Subcutaneous abdominal adipose tissue (tissue), 5 donors: Measurements from ENCODE around the gene CFAP54.

Source experiments
- H3K27ac ChIP-seq: one replicate; pipeline ENCODE4 v1.7.0; 2013; ENCODE audit warnings: low read depth, mild to moderate bottlenecking, inconsistent platforms, low read length, moderate library complexity
- H3K27me3 ChIP-seq, 5 donors: one replicate each; pipeline ENCODE4 v1.7.0; 2013; ENCODE audit warnings: low read length in 5 of 5, inconsistent platforms in 1 of 5; ENCODE audit not compliant: control insufficient read depth in 5 of 5, insufficient read depth in 4 of 5
- H3K36me3 ChIP-seq, 5 donors: one replicate each; pipeline ENCODE4 v1.7.0; 2013; ENCODE audit warnings: low read length in 5 of 5; ENCODE audit not compliant: control insufficient read depth in 5 of 5, insufficient read depth in 5 of 5
- H3K4me1 ChIP-seq, 5 donors: one replicate each; pipeline ENCODE4 v1.7.0; 2013; ENCODE audit warnings: low read length in 5 of 5, mild to moderate bottlenecking in 3 of 5, moderate library complexity in 1 of 5; ENCODE audit not compliant: control insufficient read depth in 5 of 5, insufficient read depth in 5 of 5
- H3K4me3 ChIP-seq, 5 donors: one replicate each; pipeline ENCODE4 v1.7.0; 2013; ENCODE audit warnings: low read length in 5 of 5, low read depth in 1 of 5
- H3K9ac ChIP-seq, 5 donors: one replicate each; pipeline ENCODE4 v1.7.0; 2013; ENCODE audit warnings: low read length in 5 of 5, mild to moderate bottlenecking in 4 of 5, moderate library complexity in 3 of 5
- H3K9me3 ChIP-seq, 5 donors: one replicate each; pipeline ENCODE4 v1.7.0; 2013; ENCODE audit warnings: low read length in 5 of 5; ENCODE audit not compliant: control insufficient read depth in 5 of 5
- donor health status: healthy.
- donor health status: healthy.
- donor health status: healthy.
- donor health status: healthy.
- donor health status: healthy.

The CFAP54 gene

DNA sequence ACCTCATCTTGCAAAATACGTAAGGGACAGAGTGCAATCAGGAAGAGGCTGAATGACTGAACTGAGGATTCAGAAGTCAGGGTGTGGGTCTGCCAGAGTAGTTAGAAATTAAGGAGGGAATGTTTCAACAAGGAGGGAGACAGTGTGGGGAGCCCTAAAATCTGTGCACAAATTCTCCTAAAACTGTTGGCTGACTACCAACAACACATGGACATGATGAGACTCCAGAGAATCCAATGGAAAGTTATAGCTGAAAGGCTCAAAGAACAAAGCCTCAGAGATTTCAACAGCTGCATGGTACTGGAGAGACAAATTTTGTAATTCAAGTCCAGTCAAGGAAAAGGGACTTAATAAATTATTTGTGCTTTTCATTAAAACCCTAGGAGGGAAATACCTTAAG is 381.6 kb downstream of the CFAP54 start:
- H3K27me3 ChIP-seq: no peaks in the 10 kb centered on the region
- peaks cover 0 to 3% (median 2%) of the 10 kb centered on the region in 5 donors for H3K9me3 ChIP-seq
- no peaks in the 10 kb centered on the region for H3K4me1 ChIP-seq
- no peaks in the 10 kb centered on the region for H3K36me3 ChIP-seq
- no peak overlapping the region for H3K4me3 ChIP-seq
- H3K27ac ChIP-seq: no peak overlapping the region
- no peak overlapping the region for H3K9ac ChIP-seq

DNA sequence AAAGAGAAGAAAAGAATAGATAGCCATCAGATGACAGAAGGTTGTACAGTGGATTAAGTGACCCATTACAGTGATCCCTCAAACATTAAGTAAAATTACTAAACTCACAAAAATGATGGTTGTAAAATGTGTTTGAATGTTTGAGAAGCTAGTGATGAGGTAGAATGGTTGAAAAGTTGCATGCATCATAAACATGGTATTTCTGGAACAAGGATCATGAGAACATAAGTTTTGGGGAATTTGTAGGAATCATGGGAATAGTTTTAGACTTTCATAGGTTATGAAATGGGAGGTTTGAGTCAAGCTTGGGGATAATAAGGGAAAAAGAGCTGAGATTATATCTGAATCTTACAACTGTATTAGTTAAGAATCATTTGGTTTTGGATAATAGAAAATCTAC is 383.6 kb downstream of the CFAP54 start:
- H3K36me3 ChIP-seq: no peaks in the 10 kb centered on the region
- H3K4me1 ChIP-seq: no peaks in the 10 kb centered on the region
- no peaks in the 10 kb centered on the region for H3K27me3 ChIP-seq
- no peak overlapping the region for H3K4me3 ChIP-seq
- no peak overlapping the region for H3K27ac ChIP-seq
- peaks cover 0 to 3% (median 2%) of the 10 kb centered on the region in 5 donors for H3K9me3 ChIP-seq
- H3K9ac ChIP-seq: no peak overlapping the region

DNA sequence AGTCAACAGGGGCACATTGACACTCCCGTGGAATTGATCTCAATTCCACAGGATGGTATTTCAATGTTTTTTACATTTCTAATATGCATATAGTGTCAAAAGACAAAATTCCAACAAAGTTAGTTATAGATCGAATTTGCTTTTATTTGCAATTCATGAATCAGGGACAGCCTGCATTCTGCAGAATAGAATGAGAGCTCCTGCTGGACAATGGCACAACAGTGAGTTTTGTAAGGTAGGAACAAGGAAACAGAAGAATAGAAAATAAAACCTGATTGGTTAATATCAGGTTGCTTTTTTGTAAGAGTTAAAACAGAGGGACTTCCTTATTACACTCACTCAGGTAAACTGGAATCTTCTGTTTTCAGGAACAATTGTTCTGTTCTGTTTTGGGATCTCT is 384.8 kb downstream of the CFAP54 start:
- Histone ChIP-seq H3K9me3 (peaks cover 0 to 3% (median 2%) of the 10 kb centered on the region in 5 donors), H3K36me3 (no peaks in the 10 kb centered on the region), H3K27ac (no peak overlapping the region), H3K4me1 (no peaks in the 10 kb centered on the region), H3K4me3 (no peak overlapping the region), H3K27me3 (peaks cover 0 to under 1% (median 0%) of the 10 kb centered on the region in 5 donors), H3K9ac (no peak overlapping the region)

DNA sequence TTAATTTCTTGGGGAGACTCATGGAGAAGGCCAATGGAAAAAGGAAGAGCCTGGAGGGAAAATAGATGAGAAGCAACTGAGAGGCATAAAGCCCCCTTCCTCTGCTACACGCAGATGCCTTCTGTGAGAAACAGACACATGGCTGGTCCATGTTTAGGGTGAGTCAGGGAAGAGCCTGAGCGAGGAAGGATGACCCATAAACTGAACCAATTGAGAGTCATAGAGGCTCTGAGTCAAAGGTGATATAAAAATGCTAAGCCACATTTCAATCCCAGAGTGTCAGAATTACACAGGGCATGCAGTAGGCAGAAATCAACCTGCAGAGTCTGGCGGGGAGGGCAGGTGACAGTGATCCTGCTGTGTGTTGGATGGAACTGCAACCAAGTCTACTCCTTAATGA is 387.6 kb downstream of the CFAP54 start:
- no peaks in the 10 kb centered on the region for H3K36me3 ChIP-seq
- no peak overlapping the region for H3K27ac ChIP-seq
- no peaks in the 10 kb centered on the region for H3K4me1 ChIP-seq
- H3K4me3 ChIP-seq: no peak overlapping the region
- peaks cover 0 to 3% (median 2%) of the 10 kb centered on the region in 5 donors for H3K9me3 ChIP-seq
- no peak overlapping the region for H3K9ac ChIP-seq
- peaks cover 0 to 4% (median 0%) of the 10 kb centered on the region in 5 donors for H3K27me3 ChIP-seq

DNA sequence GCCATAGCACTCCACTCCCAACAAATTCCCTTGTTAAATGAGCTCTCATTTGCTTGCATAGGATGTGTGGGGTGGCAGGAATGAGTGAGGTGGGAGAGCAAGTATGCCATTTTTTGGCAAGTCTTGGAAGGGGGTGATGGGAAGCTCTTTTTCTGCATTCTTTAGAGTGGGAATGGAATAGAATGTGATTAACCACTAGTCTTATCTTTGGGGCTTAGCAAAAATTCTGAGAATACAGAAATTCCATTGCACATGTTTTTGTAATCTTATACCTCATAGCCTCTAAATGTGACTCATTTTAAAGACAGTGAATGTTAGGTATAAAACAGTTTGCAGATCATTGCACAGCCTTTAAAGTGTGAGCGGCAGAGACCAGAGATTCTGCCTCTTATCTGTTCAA is 389.3 kb downstream of the CFAP54 start:
- no peaks in the 10 kb centered on the region for H3K36me3 ChIP-seq
- H3K9ac ChIP-seq: no peak overlapping the region
- H3K27me3 ChIP-seq: peaks cover 0 to 4% (median 0%) of the 10 kb centered on the region in 5 donors
- no peak overlapping the region for H3K4me3 ChIP-seq
- H3K27ac ChIP-seq: no peak overlapping the region
- peaks cover 0 to 3% (median 0%) of the 10 kb centered on the region in 5 donors for H3K9me3 ChIP-seq
- no peaks in the 10 kb centered on the region for H3K4me1 ChIP-seq

DNA sequence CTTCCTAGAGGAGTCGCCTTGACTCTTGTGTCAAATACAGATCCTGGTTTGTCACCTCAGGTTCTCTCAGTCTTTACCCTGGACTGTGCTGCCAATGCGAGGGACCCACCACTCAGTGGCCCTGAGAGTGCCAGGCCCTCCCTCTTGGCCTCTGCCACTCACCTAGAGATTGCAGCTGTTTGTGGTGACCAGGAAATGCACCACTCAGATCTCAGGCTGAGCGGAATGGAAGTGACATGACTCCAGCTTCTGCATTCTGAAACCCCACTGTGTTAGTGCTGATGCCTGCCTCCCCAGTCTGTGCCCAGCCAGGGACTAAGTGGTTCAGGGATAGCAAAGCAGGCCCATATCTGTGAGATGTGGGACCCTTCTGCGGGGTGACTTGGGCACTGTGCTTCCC is 389.9 kb downstream of the CFAP54 start:
- Histone ChIP-seq H3K9ac (no peak overlapping the region), H3K4me3 (no peak overlapping the region), H3K27me3 (peaks cover 0 to 4% (median 0%) of the 10 kb centered on the region in 5 donors), H3K36me3 (no peaks in the 10 kb centered on the region), H3K4me1 (no peaks in the 10 kb centered on the region), H3K9me3 (peaks cover 0 to 3% (median 0%) of the 10 kb centered on the region in 5 donors), H3K27ac (no peak overlapping the region)

DNA sequence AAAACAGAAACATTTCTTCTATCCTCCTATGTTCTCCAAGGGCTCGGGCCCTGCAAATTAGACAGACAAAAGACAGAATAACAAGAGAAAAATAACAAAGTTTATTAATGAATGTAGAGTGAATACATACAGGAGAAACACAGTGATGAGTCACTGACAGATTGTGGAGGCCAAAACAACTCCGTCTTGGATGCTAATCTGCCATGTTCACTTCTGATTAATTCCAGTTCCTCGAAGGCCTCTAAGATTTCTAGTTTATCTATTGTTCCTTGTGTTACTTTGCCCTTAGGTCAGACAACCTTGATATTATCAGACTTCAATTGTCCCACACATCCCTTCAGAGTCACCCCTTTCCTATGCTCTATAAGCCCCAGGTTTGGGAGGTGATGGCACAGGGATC is 390.8 kb downstream of the CFAP54 start:
- H3K27ac ChIP-seq: no peak overlapping the region
- no peak overlapping the region for H3K4me3 ChIP-seq
- peaks cover 0 to 4% (median 0%) of the 10 kb centered on the region in 5 donors for H3K27me3 ChIP-seq
- no peaks in the 10 kb centered on the region for H3K4me1 ChIP-seq
- peaks cover 0 to 3% (median 0%) of the 10 kb centered on the region in 5 donors for H3K9me3 ChIP-seq
- H3K9ac ChIP-seq: no peak overlapping the region
- no peaks in the 10 kb centered on the region for H3K36me3 ChIP-seq

DNA sequence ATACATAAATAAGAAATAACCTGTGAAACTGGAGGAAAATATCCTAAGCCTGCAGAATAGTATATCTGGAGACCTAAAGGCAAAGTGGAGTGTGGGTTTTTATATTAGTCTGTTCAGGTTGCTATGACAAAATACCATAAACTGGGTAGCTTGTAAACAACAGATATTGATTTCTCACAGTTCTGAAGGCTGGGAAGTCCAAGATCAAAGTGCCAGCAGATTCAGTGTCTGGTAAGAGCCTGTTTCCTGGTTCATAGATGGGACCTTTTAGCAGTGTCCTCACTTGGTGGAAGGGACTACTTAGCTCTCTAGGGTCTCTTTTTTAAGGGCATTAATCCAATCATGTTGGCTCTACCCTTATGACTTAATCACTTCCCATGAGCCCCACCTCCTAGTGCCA is 392.2 kb downstream of the CFAP54 start:
- no peak overlapping the region for H3K4me3 ChIP-seq
- peaks cover 0 to 4% (median 0%) of the 10 kb centered on the region in 5 donors for H3K27me3 ChIP-seq
- H3K4me1 ChIP-seq: no peaks in the 10 kb centered on the region
- H3K9me3 ChIP-seq: peaks cover 0 to 3% (median 0%) of the 10 kb centered on the region in 5 donors
- H3K27ac ChIP-seq: no peak overlapping the region
- H3K36me3 ChIP-seq: no peaks in the 10 kb centered on the region
- no peak overlapping the region for H3K9ac ChIP-seq

DNA sequence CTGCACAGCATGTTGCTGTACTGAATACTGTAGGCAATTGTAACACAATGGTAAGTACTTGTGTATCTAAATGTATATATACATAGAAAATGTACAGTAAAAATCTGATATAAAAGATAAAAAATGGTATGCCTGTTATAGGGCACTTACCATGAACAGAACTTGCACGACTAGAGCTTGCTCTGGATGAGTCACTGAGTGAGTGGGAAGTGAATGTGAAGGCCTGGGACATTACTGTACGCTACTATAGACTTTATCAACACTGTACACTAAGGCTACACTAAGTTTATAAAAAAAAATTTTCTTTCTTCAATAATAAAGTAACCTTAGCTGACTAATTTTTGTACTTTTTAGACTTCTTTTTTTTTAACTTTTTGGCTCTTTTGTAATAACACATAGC is 393.5 kb downstream of the CFAP54 start:
- no peaks in the 10 kb centered on the region for H3K36me3 ChIP-seq
- peaks cover 0 to 3% (median 0%) of the 10 kb centered on the region in 5 donors for H3K9me3 ChIP-seq
- peaks cover 0 to 4% (median 0%) of the 10 kb centered on the region in 5 donors for H3K27me3 ChIP-seq
- no peak overlapping the region for H3K4me3 ChIP-seq
- no peak overlapping the region for H3K9ac ChIP-seq
- H3K4me1 ChIP-seq: no peaks in the 10 kb centered on the region
- no peak overlapping the region for H3K27ac ChIP-seq

DNA sequence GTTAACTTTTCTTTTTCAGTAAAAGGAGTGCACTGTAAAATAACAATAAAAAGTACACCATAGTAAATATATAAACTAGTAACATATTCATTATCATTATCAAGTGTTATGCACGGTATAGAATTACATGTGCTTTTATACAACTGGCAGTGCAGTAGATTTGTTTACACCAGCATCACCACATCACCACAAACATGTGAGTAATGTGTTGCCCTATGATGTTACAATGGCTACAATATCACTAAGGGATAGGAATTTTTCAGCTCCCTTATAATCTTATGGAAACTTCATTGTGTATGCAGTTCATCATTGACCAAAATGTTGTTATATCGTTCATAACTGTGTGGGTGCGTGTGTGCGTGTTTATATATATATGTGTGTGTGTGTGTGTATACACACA is 394.2 kb downstream of the CFAP54 start:
- peaks cover 0 to 3% (median 0%) of the 10 kb centered on the region in 5 donors for H3K9me3 ChIP-seq
- H3K4me3 ChIP-seq: no peak overlapping the region
- peaks cover 0 to 4% (median 0%) of the 10 kb centered on the region in 5 donors for H3K27me3 ChIP-seq
- H3K27ac ChIP-seq: no peak overlapping the region
- no peak overlapping the region for H3K9ac ChIP-seq
- no peaks in the 10 kb centered on the region for H3K4me1 ChIP-seq
- no peaks in the 10 kb centered on the region for H3K36me3 ChIP-seq
